ENCODE results near the gene SUGCT.
A peak's percentile ranks its signal among the peaks of the same experiment; 100 is the strongest.

The SUGCT gene

GRCh38 chr7:40197527-40197926 lies 62.7 kb downstream of the SUGCT start:
- Histone ChIP-seq H3K36me3 (replicated peaks) (no peaks in the 10 kb centered on the region), H3K27me3 (replicated peaks) (no peaks in the 10 kb centered on the region), H3K4me3 (ENCODE audit: low read depth, low read length) (no peak overlapping the region), H3K27ac (no peak overlapping the region)
- in situ Hi-C loops (cut with HindIII; ENCODE audit: low pct_ligation_motif_present, low sequenced_read_pairs): no loop called here
- TF ChIP-seq CTCF (IDR thresholded peaks at IDR 0.05; ENCODE audit: low read depth, low read length, missing control alignments): no peak
- no peak for DNase-seq

DNA sequence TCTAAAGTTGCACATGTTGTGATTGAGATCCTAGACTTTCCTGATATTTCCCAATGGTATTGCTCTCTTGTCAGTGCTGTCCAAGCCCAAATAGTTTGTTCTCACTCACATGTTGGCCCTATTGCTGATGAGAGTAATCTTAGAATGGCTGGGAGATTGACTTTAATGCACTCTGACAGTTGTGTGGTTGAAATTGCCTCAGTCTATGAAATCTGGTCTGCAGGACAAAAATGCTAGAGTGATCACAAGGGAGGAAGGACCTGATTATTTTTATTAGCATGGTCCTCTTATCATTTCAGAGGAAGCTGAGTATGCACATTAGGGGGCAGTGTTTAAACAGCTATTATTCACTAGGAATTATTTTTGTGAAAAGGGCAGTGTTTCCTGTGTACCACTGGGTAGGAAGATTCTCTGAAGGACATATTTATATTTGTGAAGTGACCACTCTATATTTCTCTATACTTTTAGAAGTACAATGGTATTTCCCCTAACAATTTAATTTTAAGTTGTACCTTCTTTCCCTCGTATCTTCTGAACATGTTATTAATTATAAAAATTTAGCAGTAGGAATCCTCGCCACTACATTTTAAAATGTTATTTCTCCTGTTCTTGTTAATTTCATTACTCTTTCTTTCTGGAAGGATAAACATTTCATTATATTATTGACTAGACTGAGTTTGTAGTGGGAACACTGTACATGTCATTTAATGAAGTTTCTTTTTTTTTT lies 64.4 kb downstream of the SUGCT start:
- peak overlapping the region; percentile 88 for H3K27ac ChIP-seq
- DNase-seq: peak; percentile 77
- H3K36me3 ChIP-seq (replicated peaks): no peaks in the 10 kb centered on the region
- no peaks in the 10 kb centered on the region for H3K27me3 ChIP-seq (replicated peaks)
- in situ Hi-C loops (cut with HindIII; ENCODE audit: low pct_ligation_motif_present, low sequenced_read_pairs): no loop called here
- no peak overlapping the region for H3K4me3 ChIP-seq (ENCODE audit: low read depth, low read length)
- peak; percentile 53 for TF ChIP-seq CTCF (IDR thresholded peaks at IDR 0.05; ENCODE audit: low read depth, low read length, missing control alignments)

- peak; percentile 93 for DNase-seq
- no peak for TF ChIP-seq CTCF (IDR thresholded peaks at IDR 0.05; ENCODE audit: low read depth, low read length, missing control alignments)
- H3K27me3 ChIP-seq (replicated peaks): no peaks in the 10 kb centered on the region
- in situ Hi-C loops (cut with HindIII; ENCODE audit: low pct_ligation_motif_present, low sequenced_read_pairs): no loop called here
- H3K27ac ChIP-seq: peak overlapping the region; percentile 88
- H3K36me3 ChIP-seq (replicated peaks): no peaks in the 10 kb centered on the region
- H3K4me3 ChIP-seq (ENCODE audit: low read depth, low read length): no peak overlapping the region
Measured at GRCh38 chr7:40200791-40201190, 66.0 kb downstream of the SUGCT start.

GRCh38 chr7:40202851-40203250 lies 68.0 kb downstream of the SUGCT start:
- H3K4me3 ChIP-seq (ENCODE audit: low read depth, low read length): no peak overlapping the region
- H3K36me3 ChIP-seq (replicated peaks): no peaks in the 10 kb centered on the region
- TF ChIP-seq CTCF (IDR thresholded peaks at IDR 0.05; ENCODE audit: low read depth, low read length, missing control alignments): no peak
- in situ Hi-C loops (cut with HindIII; ENCODE audit: low pct_ligation_motif_present, low sequenced_read_pairs): no loop called here
- no peak for DNase-seq
- no peaks in the 10 kb centered on the region for H3K27me3 ChIP-seq (replicated peaks)
- no peak overlapping the region for H3K27ac ChIP-seq

- TF ChIP-seq CTCF (IDR thresholded peaks at IDR 0.05; ENCODE audit: low read depth, low read length, missing control alignments): no peak
- DNase-seq: no peak
- Histone ChIP-seq H3K4me3 (ENCODE audit: low read depth, low read length) (no peak overlapping the region), H3K36me3 (replicated peaks) (no peaks in the 10 kb centered on the region), H3K27me3 (replicated peaks) (no peaks in the 10 kb centered on the region), H3K27ac (no peak overlapping the region)
- in situ Hi-C loops (cut with HindIII; ENCODE audit: low pct_ligation_motif_present, low sequenced_read_pairs): no loop called here
Measured at GRCh38 chr7:40204581-40204980, 69.8 kb downstream of the SUGCT start.

GRCh38 chr7:40205992-40206391 lies 71.2 kb downstream of the SUGCT start:
- no peak overlapping the region for H3K27ac ChIP-seq
- TF ChIP-seq CTCF (IDR thresholded peaks at IDR 0.05; ENCODE audit: low read depth, low read length, missing control alignments): no peak
- in situ Hi-C loops (cut with HindIII; ENCODE audit: low pct_ligation_motif_present, low sequenced_read_pairs): no loop called here
- no peak overlapping the region for H3K4me3 ChIP-seq (ENCODE audit: low read depth, low read length)
- no peak for DNase-seq
- no peaks in the 10 kb centered on the region for H3K36me3 ChIP-seq (replicated peaks)
- H3K27me3 ChIP-seq (replicated peaks): no peaks in the 10 kb centered on the region
